ENCODE results near the gene TIAM2.

Gene TIAM2

DNA sequence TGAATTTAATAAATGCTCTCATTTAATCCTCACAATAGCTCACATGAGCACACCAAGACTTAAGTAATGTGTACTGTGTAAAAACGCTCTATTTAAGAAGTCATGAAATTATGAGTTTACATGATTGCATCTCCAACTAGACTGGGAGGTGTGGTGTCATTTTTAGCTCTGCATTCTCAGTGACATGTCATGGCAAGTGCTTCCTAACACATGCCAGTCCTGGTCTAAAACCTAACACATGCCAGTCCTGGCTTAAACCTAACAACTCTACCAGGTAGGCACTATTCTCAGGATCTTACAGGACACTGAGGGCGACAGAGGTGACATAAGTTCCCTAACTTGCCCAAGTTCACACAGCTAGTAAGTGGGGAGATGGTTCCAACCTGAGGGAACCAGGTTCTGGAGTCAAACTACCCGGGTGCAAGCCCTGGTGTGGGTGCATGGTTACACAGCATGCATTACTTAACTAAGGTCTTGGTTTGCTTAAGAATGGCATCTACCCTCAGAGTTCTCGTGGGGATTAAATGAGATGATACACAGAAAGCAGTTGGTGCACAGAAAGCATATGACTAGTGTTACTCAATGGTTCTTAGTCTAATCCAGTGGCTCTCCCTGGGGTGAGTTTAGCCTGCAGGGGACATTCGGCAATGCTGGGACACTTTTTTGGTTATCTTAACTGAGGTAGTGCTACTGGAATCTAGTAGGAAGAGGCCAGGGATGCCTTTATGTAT lies 283.4 kb downstream of the TIAM2 start:
- TF ChIP-seq, protein P1, sequence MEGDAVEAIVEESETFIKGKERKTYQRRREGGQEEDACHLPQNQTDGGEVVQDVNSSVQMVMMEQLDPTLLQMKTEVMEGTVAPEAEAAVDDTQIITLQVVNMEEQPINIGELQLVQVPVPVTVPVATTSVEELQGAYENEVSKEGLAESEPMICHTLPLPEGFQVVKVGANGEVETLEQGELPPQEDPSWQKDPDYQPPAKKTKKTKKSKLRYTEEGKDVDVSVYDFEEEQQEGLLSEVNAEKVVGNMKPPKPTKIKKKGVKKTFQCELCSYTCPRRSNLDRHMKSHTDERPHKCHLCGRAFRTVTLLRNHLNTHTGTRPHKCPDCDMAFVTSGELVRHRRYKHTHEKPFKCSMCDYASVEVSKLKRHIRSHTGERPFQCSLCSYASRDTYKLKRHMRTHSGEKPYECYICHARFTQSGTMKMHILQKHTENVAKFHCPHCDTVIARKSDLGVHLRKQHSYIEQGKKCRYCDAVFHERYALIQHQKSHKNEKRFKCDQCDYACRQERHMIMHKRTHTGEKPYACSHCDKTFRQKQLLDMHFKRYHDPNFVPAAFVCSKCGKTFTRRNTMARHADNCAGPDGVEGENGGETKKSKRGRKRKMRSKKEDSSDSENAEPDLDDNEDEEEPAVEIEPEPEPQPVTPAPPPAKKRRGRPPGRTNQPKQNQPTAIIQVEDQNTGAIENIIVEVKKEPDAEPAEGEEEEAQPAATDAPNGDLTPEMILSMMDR (IDR thresholded peaks at IDR 0.05; ENCODE audit: insufficient read depth, low read length, poor library complexity, severe bottlenecking): no peak
- Histone ChIP-seq H3K27me3 (replicated peaks; ENCODE audit: control insufficient read depth, insufficient read depth, low read length) (no peaks in the 10 kb centered on the region), H3K36me3 (ENCODE audit: control insufficient read depth, insufficient read depth, low read length) (peaks cover 8% of the 10 kb centered on the region), H3K4me3 (replicated peaks; ENCODE audit: low read depth, low read length) (no peak overlapping the region)
- no peak for DNase-seq (ENCODE audit: extremely low read depth, insufficient read length)

DNA sequence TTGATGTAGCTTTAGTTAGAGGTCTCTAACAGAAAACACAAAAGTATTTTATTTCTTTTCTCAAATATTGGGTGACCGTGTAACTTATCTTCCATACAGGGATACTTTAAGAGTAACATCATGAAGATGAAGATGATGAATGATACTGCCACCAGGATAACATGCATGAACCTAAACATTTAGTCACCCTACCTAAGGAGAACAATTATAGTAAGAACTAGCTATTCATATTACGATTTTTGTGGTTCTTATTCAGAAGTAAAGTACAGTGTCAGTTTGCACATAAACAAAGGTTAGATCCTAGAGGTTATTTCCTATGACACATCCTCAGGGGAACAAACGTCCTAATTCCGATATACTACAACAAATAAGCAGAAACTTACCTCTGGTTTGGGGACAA lies 289.7 kb downstream of the TIAM2 start:
- H3K27me3 ChIP-seq (replicated peaks; ENCODE audit: control insufficient read depth, insufficient read depth, low read length): no peaks in the 10 kb centered on the region
- TF ChIP-seq, protein P1 (IDR thresholded peaks at IDR 0.05; ENCODE audit: insufficient read depth, low read length, poor library complexity, severe bottlenecking): no peak
- no peak for DNase-seq (ENCODE audit: extremely low read depth, insufficient read length)
- H3K36me3 ChIP-seq (ENCODE audit: control insufficient read depth, insufficient read depth, low read length): peaks cover 2% of the 10 kb centered on the region
- no peak overlapping the region for H3K4me3 ChIP-seq (replicated peaks; ENCODE audit: low read depth, low read length)

DNA sequence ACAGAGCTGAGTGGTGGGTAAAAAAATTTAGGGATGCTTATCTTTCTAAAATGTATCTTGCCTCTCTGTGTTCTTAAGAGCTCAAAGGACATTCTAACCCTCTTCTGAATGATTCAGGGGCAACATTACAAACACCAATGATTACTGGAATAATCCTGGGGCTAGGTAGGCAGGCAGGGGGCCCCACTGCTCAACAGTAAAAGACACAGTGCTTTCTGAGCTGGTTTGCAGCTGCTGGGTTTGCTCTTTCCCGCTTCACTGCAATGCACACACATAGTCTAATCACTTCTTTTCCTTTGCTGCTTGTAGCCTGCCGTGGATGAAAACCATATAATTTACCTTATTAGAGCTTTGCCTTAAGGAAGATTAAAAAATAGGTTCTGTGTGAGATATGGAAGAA lies 292.6 kb downstream of the TIAM2 start:
- no peaks in the 10 kb centered on the region for H3K27me3 ChIP-seq (replicated peaks; ENCODE audit: control insufficient read depth, insufficient read depth, low read length)
- TF ChIP-seq, protein P1 (IDR thresholded peaks at IDR 0.05; ENCODE audit: insufficient read depth, low read length, poor library complexity, severe bottlenecking): no peak
- DNase-seq (ENCODE audit: extremely low read depth, insufficient read length): no peak
- no peak overlapping the region for H3K4me3 ChIP-seq (replicated peaks; ENCODE audit: low read depth, low read length)
- H3K36me3 ChIP-seq (ENCODE audit: control insufficient read depth, insufficient read depth, low read length): peaks cover 6% of the 10 kb centered on the region

DNA sequence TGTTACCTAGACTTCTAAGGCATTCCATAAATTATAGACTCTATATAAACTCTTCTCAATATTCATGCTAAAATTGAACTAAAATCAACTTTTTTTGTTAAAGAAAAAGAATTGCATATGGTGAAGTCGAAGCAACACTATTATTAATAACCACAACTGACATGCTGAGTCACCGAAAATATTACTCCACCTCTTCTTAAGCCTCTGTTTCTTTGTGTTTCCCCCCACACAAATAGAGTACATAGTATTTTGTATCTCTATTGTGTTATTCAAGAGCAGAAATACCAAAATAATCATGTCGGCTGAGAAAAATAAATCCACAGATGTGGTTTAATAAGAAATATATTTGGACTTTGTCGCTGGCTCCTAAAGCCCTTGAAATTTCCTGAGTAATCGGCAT lies 295.4 kb downstream of the TIAM2 start:
- TF ChIP-seq, protein P1 (IDR thresholded peaks at IDR 0.05; ENCODE audit: insufficient read depth, low read length, poor library complexity, severe bottlenecking): no peak
- Histone ChIP-seq H3K36me3 (ENCODE audit: control insufficient read depth, insufficient read depth, low read length) (peaks cover 6% of the 10 kb centered on the region), H3K27me3 (replicated peaks; ENCODE audit: control insufficient read depth, insufficient read depth, low read length) (no peaks in the 10 kb centered on the region), H3K4me3 (replicated peaks; ENCODE audit: low read depth, low read length) (no peak overlapping the region)
- DNase-seq (ENCODE audit: extremely low read depth, insufficient read length): no peak

DNA sequence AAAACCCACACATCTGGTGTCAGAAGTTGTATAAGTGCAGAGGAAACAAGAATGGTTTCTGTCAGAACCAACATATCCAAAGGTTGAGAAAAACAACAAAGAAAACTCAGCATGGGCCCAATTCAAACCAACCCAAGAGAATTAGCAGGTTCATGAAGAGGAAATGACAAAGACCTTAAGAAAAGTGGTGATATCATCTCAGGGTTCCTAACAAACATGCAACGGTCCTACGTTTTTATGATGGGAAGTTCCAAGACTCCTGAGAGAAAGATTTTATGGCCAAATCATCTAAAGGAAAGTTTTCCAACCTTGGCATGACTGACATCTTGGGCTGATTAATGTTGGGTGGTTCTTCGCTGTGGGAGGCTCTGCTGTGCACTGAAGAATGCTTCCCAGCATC lies 296.2 kb downstream of the TIAM2 start:
- H3K4me3 ChIP-seq (replicated peaks; ENCODE audit: low read depth, low read length): no peak overlapping the region
- H3K36me3 ChIP-seq (ENCODE audit: control insufficient read depth, insufficient read depth, low read length): peaks cover 7% of the 10 kb centered on the region
- no peaks in the 10 kb centered on the region for H3K27me3 ChIP-seq (replicated peaks; ENCODE audit: control insufficient read depth, insufficient read depth, low read length)
- DNase-seq (ENCODE audit: extremely low read depth, insufficient read length): no peak
- TF ChIP-seq, protein P1 (IDR thresholded peaks at IDR 0.05; ENCODE audit: insufficient read depth, low read length, poor library complexity, severe bottlenecking): no peak

DNA sequence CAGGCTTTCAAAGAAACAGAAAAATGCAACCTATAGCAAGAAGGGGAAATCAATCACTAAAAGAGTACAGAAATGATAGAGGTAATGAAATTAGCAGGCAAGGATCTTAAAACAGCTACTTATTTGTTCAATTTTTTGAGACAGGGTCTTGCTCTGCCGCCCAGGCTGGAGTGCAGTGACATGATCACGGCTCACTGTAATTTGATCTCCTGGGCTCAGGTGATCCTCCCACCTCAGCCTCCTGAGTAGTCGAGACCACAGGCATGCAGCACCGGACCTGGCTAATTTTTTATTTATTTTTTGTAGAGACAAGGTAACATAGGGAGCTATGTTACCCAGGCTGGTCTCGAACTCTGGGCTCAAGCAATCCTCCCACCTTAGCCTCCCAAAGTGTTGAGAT lies 297.6 kb downstream of the TIAM2 start:
- Histone ChIP-seq H3K4me3 (replicated peaks; ENCODE audit: low read depth, low read length) (no peak overlapping the region), H3K27me3 (replicated peaks; ENCODE audit: control insufficient read depth, insufficient read depth, low read length) (no peaks in the 10 kb centered on the region), H3K36me3 (ENCODE audit: control insufficient read depth, insufficient read depth, low read length) (peaks cover 9% of the 10 kb centered on the region)
- TF ChIP-seq, protein P1 (IDR thresholded peaks at IDR 0.05; ENCODE audit: insufficient read depth, low read length, poor library complexity, severe bottlenecking): no peak
- DNase-seq (ENCODE audit: extremely low read depth, insufficient read length): no peak

Data from GM06990 (cell line).